Adipose tissue (tissue), 3 donors: ENCODE data around the gene GPRC5D. TPM values are rescaled to one million over a fixed set of nuclear protein-coding genes. Genes with fewer than 3 reads are reported as not detected.
A peak's percentile ranks its signal among the peaks of the same experiment; 100 is the strongest.

ENCODE experiments used
- H3K27ac ChIP-seq: one replicate; pipeline ENCODE4 v1.5.1; 2013; ENCODE audit warnings: low read depth, low read length
- WGBS, 3 donors: extraction: QIAGEN DNeasy Blood & Tissue Kit; methylation state at CpG; one replicate each; pipeline ENCODE4 v1.1.7; 2013; 5-methylcytosine and 5-hydroxymethylcytosine counted together
- polyA plus RNA-seq, 3 donors: library from polyadenylated mRNA; stranded (reverse); fragments of 200-250 nt; gene quantifications; one replicate each; pipeline ENCODE4 v1.2.3, GENCODE V29; 2013
- donor health status: healthy with polysubstance abuse.
- donor health status: Bipolar disorder and iron deficiency.
- donor health status: healthy.

GPRC5D gene
- polyA plus RNA-seq, 3 donors: 0.13 to 0.15 TPM; not detected in 1

GRCh38 chr12:12919666-12920435, 32.1 kb downstream of the GPRC5D start:
- 68 to 80% (median 74%) methylated on average over 5 of the region's 5 CpGs for WGBS, 3 donors

GRCh38 chr12:12918781-12919389, 33.1 kb downstream of the GPRC5D start:
- H3K27ac ChIP-seq: no peak overlapping the region
- 58 to 83% (median 71%) methylated on average over 6 of the region's 6 CpGs for WGBS, 3 donors

More at GRCh38 chr12:12919666-12920435, 32.1 kb downstream of the GPRC5D start:
- no peak overlapping the region for H3K27ac ChIP-seq

- 85 to 96% (median 92%) methylated on average over 2 of the region's 2 CpGs for WGBS, 3 donors
- no peak overlapping the region for H3K27ac ChIP-seq
These were observed 34.5 kb downstream of the GPRC5D start for GRCh38 chr12:12917517-12917916.

GRCh38 chr12:12916135-12916944, 35.6 kb downstream of the GPRC5D start:
- WGBS, 3 donors: 15 to 28% (median 16%) methylated on average over 19 of the region's 19 CpGs
- H3K27ac ChIP-seq: no peak overlapping the region

- H3K27ac ChIP-seq: no peak overlapping the region
- WGBS, 3 donors: 77 to 85% (median 84%) methylated on average over 9 to 10 of the region's 10 CpGs
These were observed 36.3 kb downstream of the GPRC5D start for GRCh38 chr12:12915656-12916055.

- 86 to 92% (median 91%) methylated on average over 5 of the region's 5 CpGs for WGBS, 3 donors
- no peak overlapping the region for H3K27ac ChIP-seq
These were observed 39.3 kb downstream of the GPRC5D start for GRCh38 chr12:12912711-12913110.

GRCh38 chr12:12909995-12910420, 42.0 kb downstream of the GPRC5D start:
- 33 to 50% (median 35%) methylated on average over 4 of the region's 4 CpGs for WGBS, 3 donors
- no peak overlapping the region for H3K27ac ChIP-seq

GRCh38 chr12:12909228-12909994, 42.6 kb downstream of the GPRC5D start:
- WGBS, 3 donors: 39 to 70% (median 46%) methylated on average over 4 of the region's 4 CpGs
- H3K27ac ChIP-seq: no peak overlapping the region

GRCh38 chr12:12908711-12909110, 43.3 kb downstream of the GPRC5D start:
- H3K27ac ChIP-seq: no peak overlapping the region
- 88 to 96% (median 96%) methylated on average over 12 of the region's 12 CpGs for WGBS, 3 donors

- WGBS, 3 donors: 85 to 91% (median 85%) methylated on average over 14 of the region's 14 CpGs
- no peak overlapping the region for H3K27ac ChIP-seq
These were observed 43.7 kb downstream of the GPRC5D start for GRCh38 chr12:12908252-12908651.

GRCh38 chr12:12907552-12907951, 44.4 kb downstream of the GPRC5D start:
- 83 to 98% (median 94%) methylated on average over 5 of the region's 5 CpGs for WGBS, 3 donors
- H3K27ac ChIP-seq: no peak overlapping the region

- 69 to 73% (median 72%) methylated on average over 14 of the region's 14 CpGs for WGBS, 3 donors
- no peak overlapping the region for H3K27ac ChIP-seq
These were observed 48.0 kb downstream of the GPRC5D start for GRCh38 chr12:12903642-12904609.

GRCh38 chr12:12902036-12902435, 49.9 kb downstream of the GPRC5D start:
- peak overlapping the region; percentile 41 for H3K27ac ChIP-seq

- peak overlapping the region; percentile 41 for H3K27ac ChIP-seq
- WGBS, 3 donors: 68 to 77% (median 74%) methylated on average over 10 of the region's 10 CpGs
These were observed 50.7 kb downstream of the GPRC5D start for GRCh38 chr12:12901158-12901791.

- H3K27ac ChIP-seq: no peak overlapping the region
- 65 to 74% (median 66%) methylated on average over 1 to 2 of the region's 2 CpGs for WGBS, 3 donors
These were observed 51.2 kb downstream of the GPRC5D start for GRCh38 chr12:12900786-12901157.

- peak overlapping the region; percentile 3 for H3K27ac ChIP-seq
- WGBS, 3 donors: 70 to 88% (median 73%) methylated on average over 10 of the region's 10 CpGs
These were observed 52.2 kb downstream of the GPRC5D start for GRCh38 chr12:12899530-12900380.
